K562 treated with DMSO at 1 percent for 12 hours (cell line): ENCODE results near the gene IDE. TPM values are rescaled to one million over a fixed set of nuclear protein-coding genes. Genes with fewer than 3 reads are reported as not detected.

ENCODE experiments used
- total RNA-seq: library from RNA; unstranded; fragments of 300-600 nt; gene quantifications from 2 replicates; pipeline ENCODE4 v1.2.3, GENCODE V29; 2022; ENCODE audit not compliant: insufficient read depth

IDE gene
- total RNA-seq, result 6.8 and 24.6 TPM in 2 replicates

DNA sequence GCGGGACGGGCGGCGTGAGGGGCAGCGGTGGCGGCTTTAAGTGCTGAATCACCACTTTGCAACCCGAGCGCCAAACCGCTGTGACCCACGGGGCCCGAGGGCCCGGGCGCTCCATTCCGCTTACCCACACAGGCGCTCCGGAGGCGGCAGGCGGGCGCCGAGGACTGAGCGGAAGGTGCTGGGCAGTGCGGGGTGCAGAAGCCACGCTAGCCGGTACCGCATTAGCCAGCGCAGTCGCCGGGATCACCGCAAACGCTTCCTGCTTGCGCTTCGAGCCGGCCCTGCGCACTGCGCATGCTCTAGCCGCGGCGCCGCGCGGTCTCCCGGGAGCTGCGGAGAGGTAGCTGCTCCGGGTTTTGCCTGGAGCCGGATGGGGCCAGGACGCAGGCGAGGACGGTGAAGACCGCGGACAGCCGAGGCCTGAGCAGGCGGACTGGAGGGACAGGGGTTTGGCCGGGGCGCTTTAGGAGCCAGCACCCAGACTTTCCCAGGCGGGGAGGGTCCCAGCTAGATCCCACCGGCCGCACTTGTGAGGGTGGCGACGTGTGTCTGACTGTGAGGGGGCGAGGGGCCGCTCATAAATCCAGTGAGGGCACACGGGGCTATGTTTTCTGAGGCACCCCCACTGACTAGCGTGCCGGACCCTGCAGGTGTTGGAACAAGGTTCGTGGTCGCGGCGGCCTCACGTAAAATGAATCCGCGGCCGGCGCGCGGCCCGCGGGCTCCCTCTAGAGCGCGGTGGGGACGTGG is at the start of gene IDE:
TSS of gene IDE (minus strand) at position 296 of the 750 bp plus-strand sequence. CDS start at position 222, 74 bp downstream.

GRCh38 chr10:92592761-92593618 is 19.1 kb upstream of the IDE start, which contains the start of gene KIF11:
Gene KIF11 (plus strand): TSS chr10:92593130. CDS start chr10:92593376, 246 bp downstream.

Other genes with a start within 250 kb of the IDE start
- 9.5 and 32.3 TPM in 2 replicates for gene KIF11, start 19.0 kb upstream of the IDE start, total RNA-seq
- 74.5 and 109 TPM in 2 replicates for gene HHEX, start 115.9 kb upstream of the IDE start, total RNA-seq